SU-DHL-6 (cell line): Measurements from ENCODE around the gene USF2.

Experiments used
- H2AFZ ChIP-seq: fragments of 200-600 bp; sonication (generic); 2 replicates; pipeline ENCODE4 v1.6.1; 2014; ENCODE audit warnings: low read depth, mild to moderate bottlenecking, moderate library complexity, mixed read lengths, antibody characterized with exemption, low read length; ENCODE audit not compliant: severe bottlenecking
- H3F3A ChIP-seq: fragments of 200-600 bp; shearing (Covaris generic); 2 replicates; pipeline ENCODE4 v1.6.0; 2016; ENCODE audit warnings: antibody characterized with exemption, mild to moderate bottlenecking; ENCODE audit not compliant: insufficient read depth
- H3K27ac ChIP-seq: fragments of 200-600 bp; sonication (generic); 2 replicates; pipeline ENCODE4 v1.5.1; 2016; ENCODE audit warnings: low read depth, mild to moderate bottlenecking, low read length, moderate library complexity, mixed read lengths
- H3K27me3 ChIP-seq: fragments of 200-600 bp; sonication (generic), shearing (Covaris generic); 2 replicates; pipeline ENCODE4 v1.6.0; 2014; ENCODE audit warnings: mild to moderate bottlenecking, low read length
- H3K36me3 ChIP-seq: fragments of 200-600 bp; sonication (generic); 2 replicates; pipeline ENCODE4 v1.6.1; 2014; ENCODE audit warnings: mild to moderate bottlenecking, low read length, mixed read lengths
- H3K4me2 ChIP-seq: fragments of 300-600, 200-600 bp; shearing (Covaris generic), sonication (generic); 2 replicates; pipeline ENCODE4 v1.6.0; 2014; ENCODE audit warnings: low read length, low read depth, mild to moderate bottlenecking; ENCODE audit not compliant: poor library complexity, severe bottlenecking
- H3K4me3 ChIP-seq: fragments of 200-600 bp; sonication (generic); 2 replicates; pipeline ENCODE4 v1.5.1; 2014; ENCODE audit warnings: antibody characterized with exemption, low read length, mild to moderate bottlenecking, mixed read lengths; ENCODE audit not compliant: insufficient read depth, poor library complexity, severe bottlenecking
- H3K79me2 ChIP-seq: fragments of 200-600 bp; sonication (generic); 2 replicates; pipeline ENCODE4 v1.6.1; 2014; ENCODE audit warnings: mild to moderate bottlenecking, low read length, moderate library complexity; ENCODE audit not compliant: insufficient read depth
- H3K9ac ChIP-seq: fragments of 200-600 bp; sonication (generic); 2 replicates; pipeline ENCODE4 v1.7.0; 2014; ENCODE audit warnings: mild to moderate bottlenecking, low read length
- H3K9me2 ChIP-seq: fragments of 200-600 bp; sonication (generic); replicated peaks from 2 replicates; pipeline ENCODE4 v1.6.1; 2014; ENCODE audit warnings: low read length; ENCODE audit not compliant: insufficient read depth
- H3K9me3 ChIP-seq: fragments of 200-600 bp; sonication (generic); 2 replicates; pipeline ENCODE4 v1.6.1; 2014; ENCODE audit warnings: low read length, mixed read lengths; ENCODE audit not compliant: insufficient read depth
- H4K20me1 ChIP-seq: fragments of 200-600 bp; sonication (generic); 2 replicates; pipeline ENCODE4 v1.6.1; 2014; ENCODE audit warnings: low read depth, mild to moderate bottlenecking, antibody characterized with exemption, low read length, moderate library complexity, mixed read lengths
- CTCF ChIP-seq: fragments of 200-600 bp; sonication (generic); IDR thresholded peaks from one replicate; pipeline ENCODE4 v1.5.1; 2017; ENCODE audit warnings: antibody characterized with exemption, mild to moderate bottlenecking, low read length, moderate library complexity; ENCODE audit not compliant: insufficient read depth, poor library complexity, severe bottlenecking
- EZH2phosphoT487 ChIP-seq: fragments of 200-600 bp; sonication (generic), shearing (Covaris generic); conservative IDR thresholded peaks from 2 replicates; pipeline ENCODE4 v1.6.1; 2018; ENCODE audit warnings: mild to moderate bottlenecking, antibody characterized with exemption, low read length, moderate library complexity, mixed read lengths

Gene USF2

GRCh38 chr19:35307931-35308330, 39.2 kb downstream of the USF2 start:
- no peaks in the 10 kb centered on the region for H3K36me3 ChIP-seq
- no peaks in the 10 kb centered on the region for H3K9me2 ChIP-seq
- no peaks in the 10 kb centered on the region for H3K79me2 ChIP-seq
- H4K20me1 ChIP-seq: no peaks in the 10 kb centered on the region
- H3K4me3 ChIP-seq: no peak overlapping the region
- H3K27me3 ChIP-seq: no peaks in the 10 kb centered on the region
- H3F3A ChIP-seq: no peaks in the 10 kb centered on the region
- H2AFZ ChIP-seq: no peak overlapping the region
- TF ChIP-seq EZH2phosphoT487 (no peak), CTCF (no peak)
- H3K9ac ChIP-seq: no peak overlapping the region
- H3K27ac ChIP-seq: no peak overlapping the region
- H3K9me3 ChIP-seq: no peaks in the 10 kb centered on the region
- no peak overlapping the region for H3K4me2 ChIP-seq

GRCh38 chr19:35308910-35309309, 40.1 kb downstream of the USF2 start:
- Histone ChIP-seq H3K4me2 (no peak overlapping the region), H2AFZ (no peak overlapping the region), H3K9me2 (no peaks in the 10 kb centered on the region), H4K20me1 (no peaks in the 10 kb centered on the region), H3K27ac (no peak overlapping the region), H3K4me3 (no peak overlapping the region), H3K9me3 (no peaks in the 10 kb centered on the region), H3K79me2 (no peaks in the 10 kb centered on the region), H3K36me3 (no peaks in the 10 kb centered on the region), H3K27me3 (no peaks in the 10 kb centered on the region), H3F3A (no peaks in the 10 kb centered on the region), H3K9ac (no peak overlapping the region)
- TF ChIP-seq CTCF (no peak), EZH2phosphoT487 (no peak)

GRCh38 chr19:35309481-35310279, 40.9 kb downstream of the USF2 start:
- Histone ChIP-seq H3K4me2 (no peak overlapping the region), H3K9me2 (no peaks in the 10 kb centered on the region), H3K79me2 (no peaks in the 10 kb centered on the region), H4K20me1 (no peaks in the 10 kb centered on the region), H2AFZ (no peak overlapping the region), H3K9ac (no peak overlapping the region), H3K4me3 (no peak overlapping the region), H3K9me3 (no peaks in the 10 kb centered on the region), H3K27me3 (no peaks in the 10 kb centered on the region), H3K36me3 (no peaks in the 10 kb centered on the region), H3F3A (no peaks in the 10 kb centered on the region), H3K27ac (no peak overlapping the region)
- TF ChIP-seq CTCF: no peak
- TF ChIP-seq EZH2phosphoT487: no peak
